Mucosa of gallbladder (tissue), 1 donor: ENCODE data around the gene KRT78. TPM values are rescaled to one million over a fixed set of nuclear protein-coding genes. Genes with fewer than 3 reads are reported as not detected.
"Not testable (repeated sequence)": the region's sequence is repeated elsewhere in the genome, so short reads cannot be mapped to it uniquely, and the experiment has no call there.

Experiments used
- DNase-seq: peaks from one replicate; pipeline ENCODE4 v3.0.0-alpha.2; 2020; ENCODE audit warnings: low spot score
- total RNA-seq: library from RNA; stranded (reverse); gene quantifications from one replicate; pipeline ENCODE4 v1.2.1, GENCODE V29; 2021
- donor health status: DM: no; HTN: no; CAD: no.

KRT78 gene
- total RNA-seq, 1 donor from 2014 or later: not detected

DNA sequence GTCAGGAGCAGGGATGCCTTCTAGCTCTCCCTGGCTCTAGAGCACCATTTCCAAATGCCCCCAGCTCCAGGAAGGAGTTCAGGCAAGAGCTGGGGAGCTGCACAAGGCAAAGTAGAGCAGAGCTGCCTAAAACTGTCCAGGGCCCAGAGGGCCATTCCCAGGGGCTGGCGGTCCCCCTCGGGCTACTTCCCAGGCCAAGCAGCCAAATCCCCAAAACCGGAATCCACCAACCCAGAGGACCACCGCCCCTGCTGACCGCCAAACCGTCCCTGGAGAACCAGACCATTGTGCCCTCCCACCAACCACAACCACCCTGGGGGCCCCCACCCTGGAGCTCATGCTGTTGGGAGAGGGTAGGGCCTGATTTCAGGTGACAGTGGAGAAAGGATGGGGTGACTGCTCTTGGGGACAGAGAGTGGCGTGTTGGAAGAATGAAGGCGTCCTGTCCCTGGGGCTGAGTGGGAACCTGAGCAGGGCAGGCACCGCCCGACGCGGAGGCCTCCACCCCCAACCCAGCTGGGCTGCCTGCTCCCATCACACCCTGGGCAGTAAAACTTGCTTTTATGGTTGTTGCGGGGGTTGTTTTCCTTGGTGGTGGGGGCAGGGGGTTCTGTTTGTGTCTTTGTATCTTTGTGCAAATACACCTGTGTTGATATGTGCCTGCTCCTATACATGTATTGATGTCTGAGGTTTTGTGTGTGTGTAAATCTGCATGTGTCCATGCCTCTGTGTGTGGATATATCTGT is 24.0 kb upstream of the KRT78 start:
- DNase-seq: no peak

DNA sequence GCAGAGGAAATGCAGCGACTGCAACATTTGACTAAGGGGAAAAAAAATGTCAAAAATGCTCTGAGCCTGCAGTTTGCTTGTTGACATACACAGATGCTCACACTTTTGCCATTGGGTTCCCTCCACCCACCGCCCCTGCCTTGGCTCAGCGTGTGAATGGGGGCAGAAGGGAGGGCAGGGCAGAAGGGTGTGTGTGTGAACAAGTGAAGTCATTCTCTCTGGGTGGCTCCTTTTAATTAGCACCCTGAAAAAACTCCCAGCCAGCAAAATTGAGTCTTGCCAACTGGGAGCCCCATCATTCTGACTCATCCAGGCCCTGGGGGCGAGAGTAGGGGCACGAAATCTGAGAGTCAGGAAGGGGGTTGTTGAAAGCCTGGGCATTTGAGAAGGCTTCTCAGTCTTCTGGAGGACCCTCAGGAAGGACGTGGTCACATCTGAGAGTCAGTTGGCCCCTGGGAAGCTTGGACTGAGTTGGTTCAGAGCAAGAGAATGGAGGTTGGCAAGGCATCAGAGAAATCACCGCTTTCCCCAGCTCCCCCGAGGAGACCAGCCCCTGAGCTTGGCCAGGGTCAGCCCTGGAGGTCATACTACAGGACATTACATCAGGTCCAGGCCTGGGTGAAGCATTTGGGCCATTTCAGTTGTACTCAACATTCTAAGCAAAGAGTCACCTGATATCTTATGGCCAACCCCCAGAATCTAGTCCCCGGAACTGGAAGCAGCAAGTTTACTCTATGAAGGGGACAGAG is 22.7 kb upstream of the KRT78 start:
- no peak for DNase-seq

- peak; percentile 59 for DNase-seq
Measured at GRCh38 chr12:52870361-52871290, 21.8 kb upstream of the KRT78 start.

- DNase-seq: peak; percentile 75
Measured at GRCh38 chr12:52867642-52868041, 18.8 kb upstream of the KRT78 start.

DNA sequence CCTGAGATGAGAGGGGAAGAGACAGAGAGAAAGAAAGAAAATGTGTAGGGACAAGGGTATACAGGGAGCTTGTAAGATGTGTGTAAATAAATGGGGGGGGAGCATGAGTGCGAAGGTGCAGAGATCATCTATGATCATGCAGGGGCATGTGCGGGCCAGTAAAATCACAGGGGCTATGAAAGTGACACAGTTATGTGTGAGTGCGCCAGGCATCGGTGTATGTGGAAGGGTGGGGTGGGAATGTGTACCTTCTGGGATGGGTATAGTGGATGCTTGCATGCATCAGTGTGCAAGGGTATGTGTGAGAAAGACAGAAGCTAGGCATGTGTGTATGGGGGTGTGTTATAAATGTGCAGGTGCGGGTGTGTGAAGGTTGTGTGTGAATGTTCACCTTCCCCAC is 18.4 kb upstream of the KRT78 start:
- no peak for DNase-seq

GRCh38 chr12:52865090-52865944 is 16.5 kb upstream of the KRT78 start:
- DNase-seq: peak; percentile 63

GRCh38 chr12:52862023-52862422 is 13.2 kb upstream of the KRT78 start:
- DNase-seq: no peak

GRCh38 chr12:52861511-52861910 is 12.7 kb upstream of the KRT78 start:
- DNase-seq: no peak

GRCh38 chr12:52860102-52860823 is 11.5 kb upstream of the KRT78 start:
- DNase-seq: peak; percentile 42

GRCh38 chr12:52857500-52857899 is 8.7 kb upstream of the KRT78 start:
- no peak for DNase-seq

GRCh38 chr12:52856787-52857186 is 8.0 kb upstream of the KRT78 start:
- DNase-seq: no peak

DNA sequence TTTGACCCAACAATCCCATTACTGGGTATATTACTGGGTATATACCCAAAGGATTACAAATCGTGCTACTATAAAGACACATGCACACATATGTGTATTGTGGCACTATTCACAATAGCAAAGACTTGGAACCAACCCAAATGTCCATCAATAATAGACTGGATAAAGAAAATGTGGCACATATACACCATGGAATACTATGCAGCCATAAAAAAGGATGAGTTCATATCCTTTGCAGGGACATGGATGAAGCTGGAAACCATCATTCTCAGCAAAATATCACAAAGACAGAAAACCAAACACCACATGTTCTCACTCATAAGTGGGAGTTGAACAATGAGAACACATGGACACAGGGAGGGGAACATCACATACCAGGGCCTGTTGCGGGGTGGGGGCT is 7.3 kb upstream of the KRT78 start:
- not testable (repeated sequence) for DNase-seq

DNA sequence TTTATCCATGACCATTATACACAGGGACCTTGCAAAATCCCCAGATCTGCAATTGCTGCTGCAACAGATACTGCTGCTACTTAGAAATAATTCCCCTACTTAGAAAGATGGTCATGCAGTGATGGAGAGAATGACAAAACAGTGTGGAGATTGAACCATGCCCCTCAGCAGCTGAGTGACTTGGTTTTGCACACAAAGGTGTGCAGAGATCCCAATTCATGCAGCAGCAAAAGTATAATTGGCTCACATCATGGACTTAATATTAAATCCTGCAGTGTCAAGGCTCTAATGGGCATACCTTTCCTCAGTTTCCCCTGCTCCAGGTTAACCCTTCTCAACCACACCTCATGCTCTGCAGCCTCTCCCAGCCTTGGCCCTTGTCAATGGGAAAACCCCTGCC is 3.0 kb upstream of the KRT78 start:
- DNase-seq: no peak

DNA sequence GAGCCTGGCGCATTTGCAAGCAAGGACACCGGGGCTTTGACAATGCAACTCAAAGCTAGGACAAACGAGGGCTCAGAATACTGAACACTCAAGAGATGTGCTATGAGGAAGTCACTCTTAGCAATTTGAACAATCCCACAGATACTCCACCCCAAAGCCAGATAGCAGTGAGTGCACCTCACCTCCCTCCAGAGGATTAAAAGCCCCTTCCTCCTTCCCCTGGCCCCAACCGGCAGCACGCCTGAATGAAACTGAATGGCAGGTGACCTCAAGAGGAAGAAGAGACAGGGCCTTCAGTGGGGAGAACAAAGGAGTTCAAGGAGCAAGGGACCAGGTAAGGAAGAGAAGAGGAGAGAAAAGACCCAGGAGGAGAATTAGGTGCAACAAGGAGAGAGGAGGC is 1.9 kb upstream of the KRT78 start:
- DNase-seq: no peak

DNA sequence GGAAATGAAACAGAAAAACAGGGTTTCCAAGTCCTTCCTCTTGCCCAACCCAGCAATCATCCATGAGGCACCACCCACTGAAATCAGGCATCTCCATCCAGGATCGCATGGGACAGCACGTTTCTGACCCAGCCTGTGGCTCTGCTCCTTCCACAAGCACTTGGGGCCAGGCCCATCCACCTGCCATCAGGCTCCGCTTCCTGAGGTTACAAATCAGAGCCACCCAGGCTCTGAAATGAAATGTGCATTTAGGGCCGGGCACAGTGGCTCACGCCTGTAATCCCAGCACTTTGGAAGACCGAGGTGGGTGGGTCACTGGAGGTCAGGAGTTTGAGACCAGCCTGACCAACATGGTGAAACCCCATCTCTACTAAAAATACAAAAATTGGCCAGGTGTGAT is 717 bp upstream of the KRT78 start:
- DNase-seq: no peak

- no peak for DNase-seq
Measured at GRCh38 chr12:52847335-52848102, 1.3 kb downstream of the KRT78 start.

- no peak for DNase-seq
Measured at GRCh38 chr12:52846356-52846970, 2.3 kb downstream of the KRT78 start.

DNA sequence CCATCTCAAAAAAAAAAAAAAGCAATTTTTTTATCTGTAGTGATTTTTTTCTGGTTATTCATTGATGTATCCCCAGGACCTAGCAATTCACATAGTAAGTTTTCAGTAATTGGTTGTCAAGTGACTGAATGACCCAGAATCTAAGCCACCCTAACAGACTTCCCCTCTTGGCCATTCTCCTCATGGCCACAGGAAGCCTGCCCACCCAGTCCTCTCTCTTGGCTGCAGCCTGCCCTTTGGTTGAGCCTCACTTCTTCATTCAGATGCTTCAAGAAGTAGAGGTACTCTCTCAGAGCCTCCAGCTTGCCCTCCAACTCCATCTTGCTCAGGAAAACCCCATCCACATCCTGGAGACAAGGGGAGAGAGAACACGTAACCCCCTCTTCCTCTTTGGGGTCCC is 2.8 kb downstream of the KRT78 start:
- no peak for DNase-seq

DNA sequence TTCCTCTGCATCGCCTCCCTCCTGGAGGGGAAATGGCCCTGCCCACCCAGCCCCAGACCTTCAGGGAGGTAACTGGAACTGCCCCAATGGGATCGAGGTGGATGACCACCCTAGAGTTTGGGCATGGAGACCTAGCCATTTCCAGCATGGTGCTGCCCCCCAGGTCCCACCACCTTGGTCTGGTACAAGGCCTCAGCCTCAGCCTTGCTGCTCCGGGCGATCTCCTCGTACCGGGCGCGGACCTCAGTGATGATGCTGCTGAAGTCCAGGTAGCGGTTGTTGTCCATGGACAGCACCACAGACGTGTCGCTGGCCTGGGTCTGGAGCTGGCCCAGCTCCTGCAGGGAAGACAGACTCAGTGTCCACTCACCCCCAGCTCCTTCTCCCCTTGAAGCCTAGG is 4.4 kb downstream of the KRT78 start:
- no peak for DNase-seq
